ENCODE measurements around the gene RTF1. TPM values are rescaled to one million over a fixed set of nuclear protein-coding genes. Genes with fewer than 3 reads are reported as not detected.

RTF1 gene
- total RNA-seq, 2 experiments from 2014 or later: 26.8 to 30.0 TPM

GRCh38 chr15:41392659-41393058 is 24.2 kb upstream of the RTF1 start:
- H3K36me3 Mint-ChIP-seq (ENCODE audit: low read depth): peaks cover 25% of the 10 kb centered on the region
- ATAC-seq (no peak), DNase-seq (no peak)
- peaks cover 19% of the 10 kb centered on the region for H3K4me1 Mint-ChIP-seq (ENCODE audit: low read depth)
- H3K27me3 Mint-ChIP-seq: no peaks in the 10 kb centered on the region
- ChIA-PET CTCF (interaction anchor here (0.6 kb wide), 1 partner anchor 73 kb away, joined by 3 read pairs; no protein-coding TSS in a partner anchor), POLR2A (no interaction called here)
- intact Hi-C loops (cut with micrococcal nuclease): no loop called here
- TF ChIP-seq CTCF (IDR thresholded peaks at IDR 0.05): no peak
- no peak overlapping the region for H3K4me3 Mint-ChIP-seq
- no peaks in the 10 kb centered on the region for H3K9me3 Mint-ChIP-seq
- peak overlapping the region; percentile 50 for H3K27ac Mint-ChIP-seq

- no peaks in the 10 kb centered on the region for H3K9me3 Mint-ChIP-seq
- TF ChIP-seq CTCF (IDR thresholded peaks at IDR 0.05): no peak
- intact Hi-C loops (cut with micrococcal nuclease): no loop called here
- H3K36me3 Mint-ChIP-seq (ENCODE audit: low read depth): peaks cover 25% of the 10 kb centered on the region
- H3K27ac Mint-ChIP-seq: peak overlapping the region; percentile 55
- DNase-seq: no peak
- ChIA-PET CTCF (no interaction called here), POLR2A (no interaction called here)
- peak; percentile 45 for ATAC-seq
- no peaks in the 10 kb centered on the region for H3K27me3 Mint-ChIP-seq
- peaks cover 19% of the 10 kb centered on the region for H3K4me1 Mint-ChIP-seq (ENCODE audit: low read depth)
- no peak overlapping the region for H3K4me3 Mint-ChIP-seq
These were observed 22.0 kb upstream of the RTF1 start for GRCh38 chr15:41394924-41395323.

GRCh38 chr15:41396111-41396510 is 20.8 kb upstream of the RTF1 start:
- no peaks in the 10 kb centered on the region for H3K27me3 Mint-ChIP-seq
- no peaks in the 10 kb centered on the region for H3K9me3 Mint-ChIP-seq
- peaks cover 21% of the 10 kb centered on the region for H3K4me1 Mint-ChIP-seq (ENCODE audit: low read depth)
- ChIA-PET CTCF (interaction anchor here (1.4 kb wide), 1 partner anchor 26 kb away, joined by 4 read pairs; no protein-coding TSS in a partner anchor), POLR2A (no interaction called here)
- intact Hi-C loops (cut with micrococcal nuclease): no loop called here
- no peak for TF ChIP-seq CTCF (IDR thresholded peaks at IDR 0.05)
- no peak overlapping the region for H3K4me3 Mint-ChIP-seq
- H3K27ac Mint-ChIP-seq: peak overlapping the region; percentile 41
- DNase-seq (no peak), ATAC-seq (no peak)
- peaks cover 25% of the 10 kb centered on the region for H3K36me3 Mint-ChIP-seq (ENCODE audit: low read depth)

GRCh38 chr15:41401904-41402267 is 15.0 kb upstream of the RTF1 start:
- H3K9me3 Mint-ChIP-seq: no peaks in the 10 kb centered on the region
- ChIA-PET POLR2A (interaction anchor here (0.7 to 1.6 kb wide), 3 partner anchors 9 to 69 kb away, joined by 3 to 7 read pairs (median 3); partner anchors contain the start of genes NUSAP1 and OIP5), CTCF (interaction anchor here (1.0 to 1.1 kb wide), 2 partner anchors 15 to 69 kb away, joined by 3 read pairs; partner anchors contain the start of genes NUSAP1, OIP5 and RTF1)
- H3K36me3 Mint-ChIP-seq (ENCODE audit: low read depth): no peaks in the 10 kb centered on the region
- no peaks in the 10 kb centered on the region for H3K27me3 Mint-ChIP-seq
- peaks cover 12% of the 10 kb centered on the region for H3K4me1 Mint-ChIP-seq (ENCODE audit: low read depth)
- H3K4me3 Mint-ChIP-seq: peak overlapping the region; percentile 97
- no peak for TF ChIP-seq CTCF (IDR thresholded peaks at IDR 0.05)
- DNase-seq (no peak), ATAC-seq (peak; percentile 15)
- peak overlapping the region; percentile 91 for H3K27ac Mint-ChIP-seq
- intact Hi-C loops (cut with micrococcal nuclease): no loop called here

GRCh38 chr15:41407341-41407740 is 9.6 kb upstream of the RTF1 start:
- ATAC-seq (no peak), DNase-seq (no peak)
- Mint-ChIP-seq H3K27ac (no peak overlapping the region), H3K9me3 (no peaks in the 10 kb centered on the region), H3K4me3 (no peak overlapping the region), H3K27me3 (no peaks in the 10 kb centered on the region), H3K36me3 (ENCODE audit: low read depth) (no peaks in the 10 kb centered on the region), H3K4me1 (ENCODE audit: low read depth) (peaks cover 10% of the 10 kb centered on the region)
- ChIA-PET POLR2A (interaction anchor here (1.0 to 1.2 kb wide), 2 partner anchors 8 to 9 kb away, joined by 3 to 5 read pairs; partner anchors contain the start of gene RTF1), CTCF (interaction anchor here (1.2 kb wide), 1 partner anchor 59 kb away, joined by 4 read pairs; no protein-coding TSS in a partner anchor)
- intact Hi-C loops (cut with micrococcal nuclease): no loop called here
- TF ChIP-seq CTCF (IDR thresholded peaks at IDR 0.05): no peak

Measured in activated CD8-positive, alpha-beta T cell treated with anti-CD3 and anti-CD28 coated beads for 36 hours (primary cell).